IMR-90 (cell line): Measurements from ENCODE around the gene DDX41.

ENCODE experiments used
- MAZ ChIP-seq: IDR thresholded peaks from 2 replicates; pipeline ENCODE4 v1.6.1; 2012; ENCODE audit warnings: low read depth, mild to moderate bottlenecking, low read length, improper control_type of control experiment, moderate library complexity, borderline replicate concordance
- POLR2A ChIP-seq: IDR thresholded peaks from 2 replicates; pipeline ENCODE4 v1.6.1; 2012; ENCODE audit warnings: mild to moderate bottlenecking, low read depth, low read length
- RFX5 ChIP-seq: IDR thresholded peaks from 2 replicates; pipeline ENCODE4 v1.8.0; 2012; ENCODE audit warnings: low read depth, mild to moderate bottlenecking, low read length, moderate library complexity
- TF ChIP-seq, protein P1 (sequence below): conservative IDR thresholded peaks from 2 replicates; pipeline ENCODE4 v1.5.1; 2012; ENCODE audit warnings: mild to moderate bottlenecking, low read depth, low read length, improper control_type of control experiment

DNA sequence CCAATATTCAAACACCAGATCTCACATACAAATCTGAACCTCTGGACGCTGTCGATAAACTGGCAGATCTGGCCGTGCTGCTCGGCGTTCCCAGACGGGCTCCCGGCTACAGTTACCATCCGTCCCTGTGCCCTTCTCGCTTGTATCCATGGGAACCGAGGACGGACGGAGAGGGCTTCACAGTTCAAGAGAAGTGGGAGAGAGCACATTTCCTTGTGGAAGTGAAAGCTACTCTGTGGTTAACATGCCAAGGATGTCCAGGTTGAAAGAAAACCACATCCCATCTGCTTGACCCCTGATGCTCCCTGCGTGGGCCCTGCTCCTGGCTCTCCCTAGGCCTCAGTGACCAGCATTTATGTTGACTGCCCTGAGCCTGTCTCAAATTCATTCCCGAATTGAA is 37.0 kb downstream of the DDX41 start:
- TF ChIP-seq, protein P1, sequence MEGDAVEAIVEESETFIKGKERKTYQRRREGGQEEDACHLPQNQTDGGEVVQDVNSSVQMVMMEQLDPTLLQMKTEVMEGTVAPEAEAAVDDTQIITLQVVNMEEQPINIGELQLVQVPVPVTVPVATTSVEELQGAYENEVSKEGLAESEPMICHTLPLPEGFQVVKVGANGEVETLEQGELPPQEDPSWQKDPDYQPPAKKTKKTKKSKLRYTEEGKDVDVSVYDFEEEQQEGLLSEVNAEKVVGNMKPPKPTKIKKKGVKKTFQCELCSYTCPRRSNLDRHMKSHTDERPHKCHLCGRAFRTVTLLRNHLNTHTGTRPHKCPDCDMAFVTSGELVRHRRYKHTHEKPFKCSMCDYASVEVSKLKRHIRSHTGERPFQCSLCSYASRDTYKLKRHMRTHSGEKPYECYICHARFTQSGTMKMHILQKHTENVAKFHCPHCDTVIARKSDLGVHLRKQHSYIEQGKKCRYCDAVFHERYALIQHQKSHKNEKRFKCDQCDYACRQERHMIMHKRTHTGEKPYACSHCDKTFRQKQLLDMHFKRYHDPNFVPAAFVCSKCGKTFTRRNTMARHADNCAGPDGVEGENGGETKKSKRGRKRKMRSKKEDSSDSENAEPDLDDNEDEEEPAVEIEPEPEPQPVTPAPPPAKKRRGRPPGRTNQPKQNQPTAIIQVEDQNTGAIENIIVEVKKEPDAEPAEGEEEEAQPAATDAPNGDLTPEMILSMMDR, result no peak
- TF ChIP-seq MAZ, result no peak
- no peak; the same call in 1 of the 2 replicates for TF ChIP-seq POLR2A
- TF ChIP-seq RFX5, result no peak
